DOHH2 (cell line): Measurements from ENCODE around the gene SRPK2.

Experiments used
- H3F3A ChIP-seq: fragments of 200-600 bp; sonication (generic), shearing (Covaris generic); 2 replicates; pipeline ENCODE4 v1.6.0; 2016; ENCODE audit warnings: antibody characterized with exemption, mild to moderate bottlenecking; ENCODE audit not compliant: control insufficient read depth, insufficient read depth
- H3K27ac ChIP-seq: fragments of 200-600 bp; sonication (generic); 2 replicates; pipeline ENCODE4 v1.5.1; 2014; ENCODE audit warnings: low read depth, mild to moderate bottlenecking, low read length, moderate library complexity
- H3K27me3 ChIP-seq: fragments of 200-600 bp; sonication (generic); 2 replicates; pipeline ENCODE4 v1.6.1; 2014; ENCODE audit warnings: mild to moderate bottlenecking, low read length, mixed read lengths; ENCODE audit not compliant: control insufficient read depth
- H3K36me3 ChIP-seq: fragments of 200-600 bp; sonication (generic); 2 replicates; pipeline ENCODE4 v1.6.1; 2014; ENCODE audit warnings: mild to moderate bottlenecking, low read length, moderate library complexity, mixed read lengths; ENCODE audit not compliant: control insufficient read depth
- H3K4me1 ChIP-seq: fragments of 200-600 bp; sonication (generic); 2 replicates; pipeline ENCODE4 v1.6.1; 2014; ENCODE audit warnings: mild to moderate bottlenecking, low read length, mixed read lengths; ENCODE audit not compliant: control insufficient read depth
- H3K4me2 ChIP-seq: fragments of 200-600 bp; sonication (generic); 2 replicates; pipeline ENCODE4 v1.6.0; 2014; ENCODE audit warnings: mild to moderate bottlenecking, low read length, moderate library complexity
- H3K4me3 ChIP-seq: fragments of 200-600 bp; sonication (generic); 2 replicates; pipeline ENCODE4 v1.5.1; 2014; ENCODE audit warnings: mild to moderate bottlenecking, low read length, mixed read lengths
- H3K79me2 ChIP-seq: fragments of 200-600 bp; sonication (generic); 2 replicates; pipeline ENCODE4 v1.6.1; 2014; ENCODE audit warnings: mild to moderate bottlenecking, low read length, mixed read lengths; ENCODE audit not compliant: control insufficient read depth
- H3K9me2 ChIP-seq: fragments of 200-600 bp; sonication (generic); replicated peaks from 2 replicates; pipeline ENCODE4 v1.6.1; 2014; ENCODE audit warnings: mild to moderate bottlenecking, low read length, mixed read lengths; ENCODE audit not compliant: control insufficient read depth
- H3K9me3 ChIP-seq: fragments of 200-600 bp; sonication (generic); 2 replicates; pipeline ENCODE4 v1.6.1; 2014; ENCODE audit warnings: antibody characterized with exemption, low read length, mixed read lengths; ENCODE audit not compliant: control insufficient read depth, insufficient read depth
- H4K20me1 ChIP-seq: fragments of 200-600 bp; sonication (generic); 2 replicates; pipeline ENCODE4 v1.6.0; 2014; ENCODE audit warnings: low read depth, mild to moderate bottlenecking, antibody characterized with exemption, low read length, moderate library complexity; ENCODE audit not compliant: control insufficient read depth, insufficient read depth
- CTCF ChIP-seq: fragments of 200-600 bp; sonication (generic); IDR thresholded peaks from one replicate; pipeline ENCODE4 v1.5.1; 2014; ENCODE audit warnings: antibody characterized with exemption, mild to moderate bottlenecking, low read depth, low read length; ENCODE audit not compliant: poor library complexity, severe bottlenecking
- EZH2phosphoT487 ChIP-seq: fragments of 200-600 bp; sonication (generic); IDR thresholded peaks from 2 replicates; pipeline ENCODE4 v1.6.1; 2017; ENCODE audit warnings: borderline replicate concordance, mild to moderate bottlenecking, antibody characterized with exemption, low read length, moderate library complexity, mixed read lengths

The SRPK2 gene

GRCh38 chr7:105068886-105069285 is 319.8 kb downstream of the SRPK2 start:
- H3K4me3 ChIP-seq = no peak overlapping the region
- H3K27me3 ChIP-seq = no peaks in the 10 kb centered on the region
- H3K4me2 ChIP-seq = no peak overlapping the region
- H3K4me1 ChIP-seq = no peaks in the 10 kb centered on the region
- H3K9me3 ChIP-seq = no peaks in the 10 kb centered on the region
- no peaks in the 10 kb centered on the region for H3K9me2 ChIP-seq
- no peak overlapping the region for H3K27ac ChIP-seq
- H3K36me3 ChIP-seq = peaks cover 89% of the 10 kb centered on the region
- H3K79me2 ChIP-seq = peaks cover 28% of the 10 kb centered on the region
- 0 out of 2 replicates have a peak, but pooled peaks cover 2% of the 10 kb centered on the region for H3F3A ChIP-seq
- TF ChIP-seq EZH2phosphoT487 (no peak), CTCF (no peak)
- no peaks in the 10 kb centered on the region for H4K20me1 ChIP-seq

GRCh38 chr7:105067691-105068090 is 321.0 kb downstream of the SRPK2 start:
- Histone ChIP-seq H3K27me3 (no peaks in the 10 kb centered on the region), H3K4me1 (no peaks in the 10 kb centered on the region), H3K9me3 (no peaks in the 10 kb centered on the region), H3K4me3 (no peak overlapping the region), H3K36me3 (peaks cover 90% of the 10 kb centered on the region), H3F3A (peaks cover 3% of the 10 kb centered on the region; the same call in 1 of the 2 replicates), H4K20me1 (peaks cover 4% of the 10 kb centered on the region; the same call in 1 of the 2 replicates), H3K4me2 (no peak overlapping the region), H3K9me2 (no peaks in the 10 kb centered on the region), H3K27ac (no peak overlapping the region), H3K79me2 (peaks cover 39% of the 10 kb centered on the region)
- no peak for TF ChIP-seq CTCF
- no peak for TF ChIP-seq EZH2phosphoT487
